HG02759 (cell line): ENCODE measurements around the gene CES4A.
"Not testable (repeated sequence)": the region's sequence is repeated elsewhere in the genome, so short reads cannot be mapped to it uniquely, and the experiment has no call there.

Experiments
- ATAC-seq: cut with Tn5 transposase; IDR thresholded peaks from one replicate; pipeline ENCODE4 v1.9.1; 2021; ENCODE audit warnings: mild to moderate bottlenecking, moderate library complexity; ENCODE audit not compliant: unreplicated experiment

CES4A gene

DNA sequence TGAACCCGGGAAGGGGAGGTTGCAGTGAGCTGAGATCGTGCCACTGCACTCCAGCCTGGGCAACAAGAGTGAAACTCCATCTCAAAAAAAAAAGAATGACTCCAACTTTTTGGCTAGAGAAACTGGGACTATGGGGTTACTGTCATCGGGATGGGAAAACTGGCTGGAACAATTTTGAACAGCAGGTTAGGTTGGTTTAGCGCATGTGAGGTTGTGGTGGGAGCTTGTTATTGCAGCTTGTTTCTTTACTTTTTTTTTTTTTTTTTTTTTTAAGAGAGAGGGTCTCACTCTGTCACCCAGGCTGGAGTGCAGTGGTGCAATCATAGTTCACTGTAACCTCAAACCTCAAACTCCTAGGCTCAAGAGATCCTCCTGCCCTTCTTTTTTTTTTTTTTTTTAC lies 53.1 kb downstream of the CES4A start:
- not testable (repeated sequence) for ATAC-seq

DNA sequence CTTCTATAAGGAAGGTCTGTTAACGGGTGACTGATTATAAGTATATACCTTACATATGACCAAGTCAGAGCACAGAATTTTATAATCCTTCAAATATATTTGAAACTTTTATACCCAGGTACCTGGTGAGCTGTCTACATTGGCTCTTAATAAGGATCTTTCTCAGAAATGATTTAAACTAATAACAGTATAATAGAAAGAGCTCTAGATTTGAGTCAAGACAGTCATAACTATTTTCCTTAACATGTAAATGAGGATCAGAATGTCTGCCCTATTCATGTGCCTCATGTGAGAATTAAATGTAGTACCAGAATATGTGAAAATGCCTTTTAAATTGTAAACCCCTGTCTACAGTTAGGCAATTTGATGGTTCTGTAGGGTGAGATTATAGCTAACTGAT lies 55.0 kb downstream of the CES4A start:
- ATAC-seq = no peak

DNA sequence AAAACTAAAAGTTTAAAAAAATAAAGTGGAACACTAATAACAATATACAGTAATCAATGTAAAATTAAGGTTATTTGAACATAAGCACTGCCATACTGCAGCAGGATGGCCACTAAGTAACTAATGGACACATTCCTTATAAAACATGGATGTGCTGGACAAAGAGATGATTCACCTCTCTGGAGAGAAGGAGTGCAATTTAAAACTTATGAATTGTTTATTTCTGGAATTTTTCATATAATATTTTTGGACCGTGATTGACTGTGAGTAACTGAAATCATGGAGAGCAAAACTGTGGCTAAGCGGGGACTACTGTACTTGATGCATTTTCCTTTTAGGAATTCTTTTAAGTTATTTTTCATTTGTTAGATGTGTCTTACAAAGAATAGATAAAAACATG lies 62.4 kb downstream of the CES4A start:
- no peak for ATAC-seq

DNA sequence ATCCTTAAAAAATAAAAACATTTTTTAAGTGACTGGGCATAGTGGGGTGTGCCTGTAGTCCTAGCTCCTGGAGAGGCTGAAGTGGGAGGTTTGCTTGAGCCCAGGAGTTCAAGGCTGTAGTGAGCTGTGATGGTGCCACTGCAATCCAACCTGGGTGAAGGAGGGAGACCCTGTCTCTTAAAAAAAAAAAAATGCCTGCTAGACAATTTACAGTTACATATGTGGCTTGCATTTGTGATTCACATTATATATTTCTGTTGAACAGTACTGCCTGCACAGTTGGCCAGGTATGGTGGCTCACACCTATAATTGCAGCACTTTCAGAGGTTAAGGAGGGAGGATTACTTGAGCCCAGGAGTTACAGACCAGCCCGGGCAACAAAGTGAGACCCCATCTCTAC lies 64.0 kb downstream of the CES4A start:
- ATAC-seq = no peak

DNA sequence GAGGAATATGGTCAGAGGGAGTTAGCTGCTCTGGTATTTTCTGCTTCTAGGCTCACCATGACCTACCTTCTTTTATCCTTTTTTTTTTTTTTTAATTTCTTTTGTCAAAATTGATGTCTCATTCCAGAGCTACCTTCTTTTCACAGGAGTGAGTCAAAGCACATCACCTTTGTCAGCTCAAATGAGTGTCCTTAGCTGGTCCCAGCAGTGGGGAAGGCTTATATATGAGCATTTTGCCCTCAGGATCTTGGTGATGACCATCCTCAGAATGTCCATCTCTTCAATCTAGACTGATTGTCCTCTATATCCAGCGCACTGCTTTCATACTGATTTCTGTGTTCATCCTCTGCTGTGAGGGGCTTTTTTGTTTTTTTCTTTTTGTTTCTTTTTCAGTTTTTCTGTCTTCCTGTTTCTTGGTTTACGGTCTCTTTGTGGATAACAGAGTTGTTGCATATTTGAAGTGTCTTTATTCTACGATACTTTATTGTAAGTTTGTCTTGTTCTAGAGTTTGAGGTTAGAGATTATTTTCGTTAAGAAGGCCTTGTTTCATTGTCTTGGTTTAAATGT lies 65.5 kb downstream of the CES4A start:
- no peak for ATAC-seq

DNA sequence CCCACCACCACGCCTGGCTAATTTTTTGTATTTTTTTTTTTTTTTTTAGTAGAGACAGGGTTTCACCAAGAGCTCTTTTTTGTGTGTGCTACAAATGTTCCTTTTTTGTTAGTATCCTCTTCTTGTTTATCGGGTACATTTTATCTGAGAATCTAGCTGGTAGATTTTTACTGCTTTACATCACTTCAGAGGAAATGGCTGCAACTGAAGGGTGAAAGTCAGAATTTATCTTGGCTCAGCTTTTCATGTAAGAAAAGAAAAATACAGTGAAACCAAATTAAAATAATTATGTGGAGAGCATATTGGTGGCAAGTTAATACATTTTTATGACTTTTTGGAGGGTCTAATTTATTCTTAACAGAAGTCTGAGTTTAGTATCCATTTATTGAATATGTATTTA lies 66.5 kb downstream of the CES4A start:
- ATAC-seq = no peak

DNA sequence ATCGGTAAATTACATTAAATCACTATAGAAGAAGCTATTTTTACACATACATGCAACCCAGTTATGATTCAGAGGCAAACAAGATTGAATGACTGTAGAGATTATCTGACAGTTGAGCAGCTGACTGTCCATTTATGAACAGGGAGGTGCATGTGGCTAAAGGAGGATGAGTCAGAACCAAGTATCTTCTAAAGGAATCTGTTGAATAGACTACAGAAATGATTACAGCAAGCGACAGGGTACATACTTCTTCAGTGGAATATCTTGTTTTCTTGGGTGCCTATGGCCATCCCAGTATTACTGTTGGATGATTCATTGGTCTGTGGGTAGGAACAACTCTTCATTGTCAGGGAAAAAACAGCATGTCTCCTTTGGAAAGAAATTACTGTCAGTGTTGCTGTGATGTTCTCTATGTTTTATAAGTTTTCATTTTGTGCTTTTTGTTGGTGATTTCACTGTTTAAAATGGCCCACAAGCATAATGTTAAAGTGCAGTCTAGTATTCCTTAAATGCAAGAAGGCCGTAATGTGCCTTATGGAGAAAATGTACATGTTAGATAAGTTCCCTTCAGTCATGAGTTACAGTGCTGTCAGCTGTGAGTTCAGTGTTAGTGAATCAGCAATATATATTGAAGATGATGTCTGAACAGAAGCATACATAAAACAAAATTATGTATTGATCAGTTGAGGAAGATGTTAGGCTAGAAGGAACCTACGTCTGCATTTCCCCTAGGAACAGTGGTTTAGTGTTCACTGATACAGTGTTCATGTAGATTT lies 67.5 kb downstream of the CES4A start:
- ATAC-seq = peak; percentile 67
